Activated T-cell treated with anti-CD3 and anti-CD28 coated beads, Interleukin-2, amount 50 U/mL, for 1 hour (primary cell): Measurements from ENCODE around the gene PPM1H.
A peak's percentile ranks its signal among the peaks of the same experiment; 100 is the strongest.
"Not testable (repeated sequence)": the region's sequence is repeated elsewhere in the genome, so short reads cannot be mapped to it uniquely, and the experiment has no call there.

Experiments used
- DNase-seq: peaks from one replicate; pipeline ENCODE4 v3.0.0-alpha.2; 2020

PPM1H gene

GRCh38 chr12:62934799-62935674 is at the start of gene PPM1H:
Gene PPM1H, minus strand, starts transcription at chr12:62935150. Its CDS starts 414 bp downstream, at chr12:62934736.
- peak; percentile 21 for DNase-seq

GRCh38 chr12:62983594-62983993 is 48.6 kb upstream of the PPM1H start:
- no peak for DNase-seq

GRCh38 chr12:62978768-62979167 is 43.8 kb upstream of the PPM1H start:
- no peak for DNase-seq

GRCh38 chr12:62977883-62978282 is 42.9 kb upstream of the PPM1H start:
- DNase-seq, result no peak

- no peak for DNase-seq
Measured at GRCh38 chr12:62977418-62977817, 42.5 kb upstream of the PPM1H start.

- no peak for DNase-seq
Measured at GRCh38 chr12:62976110-62976662, 41.2 kb upstream of the PPM1H start.

GRCh38 chr12:62971769-62972525 is 37.0 kb upstream of the PPM1H start:
- DNase-seq, result no peak

- DNase-seq, result no peak
Measured at GRCh38 chr12:62969695-62970094, 34.7 kb upstream of the PPM1H start.

- no peak for DNase-seq
Measured at GRCh38 chr12:62967701-62968100, 32.8 kb upstream of the PPM1H start.

- no peak for DNase-seq
Measured at GRCh38 chr12:62966990-62967506, 32.1 kb upstream of the PPM1H start.

GRCh38 chr12:62966446-62966989 is 31.6 kb upstream of the PPM1H start:
- DNase-seq, result not testable (repeated sequence)

GRCh38 chr12:62965700-62966099 is 30.8 kb upstream of the PPM1H start:
- not testable (repeated sequence) for DNase-seq

GRCh38 chr12:62965242-62965641 is 30.3 kb upstream of the PPM1H start:
- not testable (repeated sequence) for DNase-seq

- no peak for DNase-seq
Measured at GRCh38 chr12:62963486-62964041, 28.6 kb upstream of the PPM1H start.

- no peak for DNase-seq
Measured at GRCh38 chr12:62960324-62960723, 25.4 kb upstream of the PPM1H start.

- no peak for DNase-seq
Measured at GRCh38 chr12:62959745-62960144, 24.8 kb upstream of the PPM1H start.

GRCh38 chr12:62957233-62957953 is 22.4 kb upstream of the PPM1H start:
- DNase-seq, result no peak

GRCh38 chr12:62955678-62956077 is 20.7 kb upstream of the PPM1H start:
- no peak for DNase-seq

GRCh38 chr12:62950317-62950716 is 15.4 kb upstream of the PPM1H start:
- DNase-seq, result no peak

GRCh38 chr12:62948123-62948522 is 13.2 kb upstream of the PPM1H start:
- DNase-seq, result no peak

- no peak for DNase-seq
Measured at GRCh38 chr12:62947364-62947763, 12.4 kb upstream of the PPM1H start.

- DNase-seq, result no peak
Measured at GRCh38 chr12:62943779-62944395, 8.9 kb upstream of the PPM1H start.
